SK-N-SH (cell line): ENCODE results near the gene IQGAP1. TPM values are rescaled to one million over a fixed set of nuclear protein-coding genes. Genes with fewer than 3 reads are reported as not detected.

ENCODE experiments used
- CTCF ChIA-PET: fragments of 300-600, 350-600 bp; formaldehyde crosslinking; extraction: SDS; loops from one replicate; lab custom pipeline; 2021; lab: Yijun Ruan, JAX
- POLR2A ChIA-PET: fragments of 350-600 bp; sonication (Branson Sonifier 250); formaldehyde crosslinking; extraction: SDS; loops from one replicate; lab custom pipeline; 2020; ENCODE audit warnings: antibody characterized with exemption, inconsistent platforms; lab: Yijun Ruan, JAX
- DNase-seq: peaks from one replicate; pipeline ENCODE4 v3.0.0; 2012
- H2AFZ ChIP-seq: fragments of 200-600 bp; sonication (generic); 2 replicates; pipeline ENCODE4 v1.8.1; 2016; ENCODE audit warnings: antibody characterized with exemption, mild to moderate bottlenecking, low read depth
- H3F3A ChIP-seq: fragments of 200-600 bp; sonication (generic); replicated peaks from 2 replicates; pipeline ENCODE3; 2016; ENCODE audit warnings: antibody characterized with exemption, mild to moderate bottlenecking; ENCODE audit not compliant: insufficient read depth
- H3K27ac ChIP-seq, 2 experiments: fragments of 200-500 bp in 1 of 2; fragments of 200-600 bp in 1 of 2; sonication (Bioruptor generic) in 1 of 2; sonication (generic), shearing (Covaris generic) in 1 of 2; 2 replicates each; pipeline versions ENCODE4 v1.5.1 to v1.6.1; 2014 to 2016; ENCODE audit warnings: low read depth in 2 of 2, inconsistent platforms in 1 of 2, low read length in 1 of 2, mild to moderate bottlenecking in 1 of 2, mixed read lengths in 1 of 2
- H3K27me3 ChIP-seq: fragments of 200-600 bp; sonication (generic), shearing (Covaris generic); 2 replicates; pipeline ENCODE4 v1.6.1; 2016; ENCODE audit warnings: mixed run types; ENCODE audit not compliant: insufficient read depth
- H3K36me3 ChIP-seq, 2 experiments: fragments of 200-500 bp in 1 of 2; fragments of 200-600 bp in 1 of 2; sonication (Bioruptor generic) in 1 of 2; sonication (generic) in 1 of 2; replicated peaks in 1 of 2; 2 replicates each; pipeline versions ENCODE3 to v1.5.1; 2014 to 2016; ENCODE audit warnings: low read length in 1 of 2, mild to moderate bottlenecking in 1 of 2; ENCODE audit not compliant: insufficient read depth in 2 of 2, control insufficient read depth in 1 of 2
- H3K4me1 ChIP-seq, 2 experiments: fragments of 200-500 bp in 1 of 2; fragments of 200-600 bp in 1 of 2; sonication (Bioruptor generic) in 1 of 2; sonication (generic), shearing (Covaris generic) in 1 of 2; 2 replicates each; pipeline versions ENCODE4 v1.5.1 to v1.6.1; 2014 to 2016; ENCODE audit warnings: low read depth in 1 of 2, low read length in 1 of 2, mixed run types in 1 of 2; ENCODE audit not compliant: insufficient read depth in 2 of 2, control insufficient read depth in 1 of 2
- H3K4me2 ChIP-seq: fragments of 200-600 bp; sonication (generic), shearing (Covaris generic); 2 replicates; pipeline ENCODE4 v1.6.1; 2017; ENCODE audit warnings: mixed run types
- H3K4me3 ChIP-seq, 2 experiments: fragments of 200-500 bp in 1 of 2; fragments of 200-600 bp in 1 of 2; sonication (Bioruptor generic) in 1 of 2; sonication (generic), shearing (Covaris generic) in 1 of 2; 2 replicates each; pipeline versions ENCODE4 v1.5.1 to v1.8.1; 2014 to 2016; ENCODE audit warnings: low read depth in 2 of 2, inconsistent platforms in 1 of 2, low read length in 1 of 2, mild to moderate bottlenecking in 1 of 2, mixed read lengths in 1 of 2, moderate library complexity in 1 of 2
- H3K79me2 ChIP-seq: fragments of 200-600 bp; sonication (generic); 2 replicates; pipeline ENCODE4 v1.8.1; 2017; ENCODE audit warnings: mild to moderate bottlenecking; ENCODE audit not compliant: insufficient read depth
- H3K9ac ChIP-seq: fragments of 200-600 bp; sonication (generic); 2 replicates; pipeline ENCODE4 v1.6.1; 2017; ENCODE audit warnings: mixed run types
- H3K9me2 ChIP-seq: fragments of 200-600 bp; sonication (generic); 2 replicates; pipeline ENCODE4 v1.6.1; 2017; ENCODE audit warnings: mixed run types
- H3K9me3 ChIP-seq: fragments of 200-600 bp; sonication (generic); 2 replicates; pipeline ENCODE4 v1.6.1; 2017; ENCODE audit warnings: mixed run types, mild to moderate bottlenecking, moderate library complexity
- H4K20me1 ChIP-seq: fragments of 200-600 bp; sonication (generic); 2 replicates; pipeline ENCODE4 v1.6.1; 2017; ENCODE audit warnings: mild to moderate bottlenecking, mixed run types; ENCODE audit not compliant: insufficient read depth
- CHD2 ChIP-seq: fragments of 150-350 bp; IDR thresholded peaks from 2 replicates; pipeline ENCODE4 v1.6.1; 2018; ENCODE audit warnings: low read length; ENCODE audit not compliant: partially characterized antibody
- ELF1 ChIP-seq: IDR thresholded peaks from 2 replicates; pipeline ENCODE4 v1.4.0; 2012
- EZH2phosphoT487 ChIP-seq: fragments of 200-600 bp; sonication (generic); IDR thresholded peaks from 2 replicates; pipeline ENCODE4 v1.6.1; 2017; ENCODE audit warnings: low read depth, mixed run types, mild to moderate bottlenecking, antibody characterized with exemption, moderate library complexity, borderline replicate concordance
- FOXJ3 ChIP-seq: sonication (generic); formaldehyde crosslinking; IDR thresholded peaks from 2 replicates; pipeline ENCODE4 v1.5.1; 2020; ENCODE audit warnings: mild to moderate bottlenecking, missing genetic modification reagents
- IRF3 ChIP-seq: fragments of 150-350 bp; IDR thresholded peaks from 2 replicates; pipeline ENCODE4 v1.6.1; 2016; ENCODE audit warnings: mild to moderate bottlenecking, low read depth, low read length
- JUND ChIP-seq: IDR thresholded peaks from 2 replicates; pipeline ENCODE4 v1.4.0; 2012
- MEF2A ChIP-seq: IDR thresholded peaks from 2 replicates; pipeline ENCODE4 v1.4.0; 2012; ENCODE audit warnings: low read depth, borderline replicate concordance
- MXI1 ChIP-seq: IDR thresholded peaks from 2 replicates; pipeline ENCODE4 v1.6.1; 2012; ENCODE audit warnings: mild to moderate bottlenecking, low read depth, low read length, improper control_type of control experiment
- NRF1 ChIP-seq: IDR thresholded peaks from 2 replicates; pipeline ENCODE4 v1.6.1; 2012; ENCODE audit warnings: low read depth, mild to moderate bottlenecking, low read length
- RAD21 ChIP-seq: IDR thresholded peaks from 2 replicates; pipeline ENCODE4 v1.6.1; 2012; ENCODE audit warnings: mild to moderate bottlenecking, low read length
- REST ChIP-seq: IDR thresholded peaks from 2 replicates; pipeline ENCODE4 v1.6.1; 2012; ENCODE audit warnings: mild to moderate bottlenecking, low read depth, low read length, moderate library complexity
- SIN3A ChIP-seq: IDR thresholded peaks from 2 replicates; pipeline ENCODE4 v1.6.1; 2012; ENCODE audit warnings: low read depth, mild to moderate bottlenecking, low read length, moderate library complexity, borderline replicate concordance
- SMC3 ChIP-seq: IDR thresholded peaks from 2 replicates; pipeline ENCODE4 v1.6.1; 2012; ENCODE audit warnings: low read depth, low read length, improper control_type of control experiment
- TCF12 ChIP-seq: IDR thresholded peaks from 2 replicates; pipeline ENCODE4 v1.4.0; 2012
- USF1 ChIP-seq: IDR thresholded peaks from 2 replicates; pipeline ENCODE4 v1.4.0; 2012; ENCODE audit warnings: low read depth, borderline replicate concordance
- USF2 ChIP-seq: fragments of 150-350 bp; IDR thresholded peaks from 2 replicates; pipeline ENCODE4 v1.6.1; 2017; ENCODE audit warnings: antibody characterized with exemption, low read length, low read depth, borderline replicate concordance
- YY1 ChIP-seq: IDR thresholded peaks from 2 replicates; pipeline ENCODE4 v1.4.0; 2012; ENCODE audit warnings: low read depth, mild to moderate bottlenecking
- WGBS: methylation state at CpG from one replicate; pipeline ENCODE4 v1.1.6; 2017; ENCODE audit warnings: low lambda C conversion rate; 5-methylcytosine and 5-hydroxymethylcytosine counted together
- polyA plus RNA-seq, 3 experiments: library from polyadenylated mRNA; depleted of rRNA; stranded (reverse); fragments of >200 nt; gene quantifications; 2 replicates each; pipeline ENCODE4 v1.2.3, GENCODE V29; 2012

IQGAP1 gene
- polyA plus RNA-seq, 1 of the 3 experiments (the other 2 are of a cell fraction): 56.5 TPM

- no peak overlapping the region for H3K4me2 ChIP-seq
- H2AFZ ChIP-seq: no peak overlapping the region
- no peaks in the 10 kb centered on the region for H3F3A ChIP-seq
- DNase-seq: no peak
- no peak overlapping the region for H3K9ac ChIP-seq
- TF ChIP-seq CHD2: no peak
- no peak for TF ChIP-seq TCF12
- TF ChIP-seq MXI1: no peak
- no peak for TF ChIP-seq NRF1
- no peak for TF ChIP-seq SMC3
- no peak for TF ChIP-seq REST
- WGBS: 96% methylated on average over 7 of the region's 7 CpGs
- POLR2A ChIA-PET: no interaction called here
- H3K79me2 ChIP-seq: no peaks in the 10 kb centered on the region
- H3K27ac ChIP-seq: no peak overlapping the region
- H3K27me3 ChIP-seq: no peaks in the 10 kb centered on the region
- no peaks in the 10 kb centered on the region for H3K4me1 ChIP-seq
- no peaks in the 10 kb centered on the region for H3K36me3 ChIP-seq
- no peaks in the 10 kb centered on the region for H4K20me1 ChIP-seq
- no peaks in the 10 kb centered on the region for H3K9me3 ChIP-seq
- H3K9me2 ChIP-seq: no peaks in the 10 kb centered on the region
- CTCF ChIA-PET: interaction anchor here (0.8 kb wide), 1 partner anchor 21 kb away, joined by 3 read pairs; no protein-coding TSS in a partner anchor
- no peak overlapping the region for H3K4me3 ChIP-seq
Observed at GRCh38 chr15:90375071-90375470, 13.0 kb upstream of the IQGAP1 start.

GRCh38 chr15:90376789-90377188 is 11.3 kb upstream of the IQGAP1 start:
- CTCF ChIA-PET: interaction anchor here (1.2 kb wide), 1 partner anchor 106 kb away, joined by 3 read pairs; no protein-coding TSS in a partner anchor
- H3K9me2 ChIP-seq: no peaks in the 10 kb centered on the region
- no peak overlapping the region for H2AFZ ChIP-seq
- no peak overlapping the region for H3K27ac ChIP-seq
- TF ChIP-seq REST: no peak
- no peak for TF ChIP-seq IRF3
- no peak for TF ChIP-seq FOXJ3
- no peak for TF ChIP-seq CHD2
- TF ChIP-seq YY1: no peak
- TF ChIP-seq USF1: no peak
- TF ChIP-seq JUND: no peak
- TF ChIP-seq SIN3A: no peak
- TF ChIP-seq USF2: no peak
- no peak for TF ChIP-seq EZH2phosphoT487
- TF ChIP-seq RAD21: no peak
- no peak for TF ChIP-seq ELF1
- TF ChIP-seq MEF2A: no peak
- no peaks in the 10 kb centered on the region for H3K27me3 ChIP-seq
- no peaks in the 10 kb centered on the region for H3K79me2 ChIP-seq
- H4K20me1 ChIP-seq: no peaks in the 10 kb centered on the region
- DNase-seq: no peak
- H3K9me3 ChIP-seq: no peaks in the 10 kb centered on the region
- H3K4me1 ChIP-seq: no peaks in the 10 kb centered on the region
- no peak overlapping the region for H3K4me3 ChIP-seq
- WGBS: 64% methylated on average over 6 of the region's 6 CpGs
- no peaks in the 10 kb centered on the region for H3K36me3 ChIP-seq
- POLR2A ChIA-PET: no interaction called here
- H3F3A ChIP-seq: no peaks in the 10 kb centered on the region
- H3K9ac ChIP-seq: no peak overlapping the region
- H3K4me2 ChIP-seq: no peak overlapping the region
